VCaP (cell line): ENCODE data around the gene ATP23.

Source experiments
- H3K27ac ChIP-seq: fragments of 450-650 bp; 2 replicates; pipeline ENCODE4 v1.5.1; 2017
- CTCF ChIP-seq: fragments of 450-650 bp; conservative IDR thresholded peaks from 2 replicates; pipeline ENCODE4 v1.5.1; 2017; ENCODE audit warnings: mild to moderate bottlenecking, moderate library complexity

Gene ATP23

GRCh38 chr12:57998251-57998650 lies 56.9 kb downstream of the ATP23 start:
- TF ChIP-seq CTCF, result no peak
- no peak overlapping the region for H3K27ac ChIP-seq

- no peak for TF ChIP-seq CTCF
These were observed 59.1 kb downstream of the ATP23 start for GRCh38 chr12:58000499-58000898.

GRCh38 chr12:58007875-58008274 lies 66.5 kb downstream of the ATP23 start:
- no peak for TF ChIP-seq CTCF
- H3K27ac ChIP-seq, result no peak overlapping the region

More at GRCh38 chr12:58000499-58000898, 59.1 kb downstream of the ATP23 start:
- no peak overlapping the region for H3K27ac ChIP-seq

GRCh38 chr12:58008634-58009033 lies 67.3 kb downstream of the ATP23 start:
- no peak overlapping the region for H3K27ac ChIP-seq
- no peak for TF ChIP-seq CTCF
